ENCODE measurements around the gene TRABD2B. TPM values are rescaled to one million over a fixed set of nuclear protein-coding genes. Genes with fewer than 3 reads are reported as not detected.

TRABD2B gene
- total RNA-seq, 1 donor, result under 0.01 TPM

DNA sequence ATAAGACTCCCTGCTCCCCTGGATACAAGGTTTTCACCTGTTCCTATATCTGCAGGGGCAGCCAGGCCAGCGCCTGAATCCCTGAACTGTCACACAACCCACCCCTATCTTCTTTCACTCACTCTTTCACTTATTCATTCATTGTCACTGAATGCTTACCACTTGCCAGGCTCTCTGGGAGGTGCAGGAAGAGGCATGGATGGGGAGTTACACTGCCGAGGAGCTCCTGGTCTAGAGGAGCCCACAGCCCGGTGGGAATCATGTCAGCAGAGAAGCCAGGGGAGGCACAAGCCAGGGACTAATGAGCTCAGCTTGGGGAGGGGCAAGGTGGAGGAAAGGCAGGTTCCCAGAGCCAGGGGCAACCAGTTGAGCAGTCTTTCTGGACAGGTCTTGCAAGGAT is 155.8 kb downstream of the TRABD2B start:
- TF ChIP-seq, protein P1, sequence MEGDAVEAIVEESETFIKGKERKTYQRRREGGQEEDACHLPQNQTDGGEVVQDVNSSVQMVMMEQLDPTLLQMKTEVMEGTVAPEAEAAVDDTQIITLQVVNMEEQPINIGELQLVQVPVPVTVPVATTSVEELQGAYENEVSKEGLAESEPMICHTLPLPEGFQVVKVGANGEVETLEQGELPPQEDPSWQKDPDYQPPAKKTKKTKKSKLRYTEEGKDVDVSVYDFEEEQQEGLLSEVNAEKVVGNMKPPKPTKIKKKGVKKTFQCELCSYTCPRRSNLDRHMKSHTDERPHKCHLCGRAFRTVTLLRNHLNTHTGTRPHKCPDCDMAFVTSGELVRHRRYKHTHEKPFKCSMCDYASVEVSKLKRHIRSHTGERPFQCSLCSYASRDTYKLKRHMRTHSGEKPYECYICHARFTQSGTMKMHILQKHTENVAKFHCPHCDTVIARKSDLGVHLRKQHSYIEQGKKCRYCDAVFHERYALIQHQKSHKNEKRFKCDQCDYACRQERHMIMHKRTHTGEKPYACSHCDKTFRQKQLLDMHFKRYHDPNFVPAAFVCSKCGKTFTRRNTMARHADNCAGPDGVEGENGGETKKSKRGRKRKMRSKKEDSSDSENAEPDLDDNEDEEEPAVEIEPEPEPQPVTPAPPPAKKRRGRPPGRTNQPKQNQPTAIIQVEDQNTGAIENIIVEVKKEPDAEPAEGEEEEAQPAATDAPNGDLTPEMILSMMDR (IDR thresholded peaks at IDR 0.05; ENCODE audit: extremely low read depth, low read depth, low read length), result no peak
- Histone ChIP-seq H3K27ac (ENCODE audit: low read depth, low read length) (no peak overlapping the region), H3K79me2 (ENCODE audit: insufficient read depth, low read length) (no peaks in the 10 kb centered on the region), H3K27me3 (ENCODE audit: insufficient read depth, low read length) (no peaks in the 10 kb centered on the region), H3K36me3 (ENCODE audit: insufficient read depth, low read length) (no peaks in the 10 kb centered on the region), H3K4me2 (ENCODE audit: insufficient read depth, low read length) (no peak overlapping the region), H2AFZ (ENCODE audit: low read length) (no peak overlapping the region), H3K9me3 (ENCODE audit: low read depth, low read length) (no peaks in the 10 kb centered on the region), H3K4me1 (ENCODE audit: insufficient read depth, low read length) (no peaks in the 10 kb centered on the region), H3K4me3 (ENCODE audit: insufficient read depth, low read length) (no peak overlapping the region), H4K20me1 (ENCODE audit: insufficient read depth, low read length) (no peaks in the 10 kb centered on the region)
- peak; percentile 14 for DNase-seq (ENCODE audit: insufficient read length, low spot score, missing footprints)

DNA sequence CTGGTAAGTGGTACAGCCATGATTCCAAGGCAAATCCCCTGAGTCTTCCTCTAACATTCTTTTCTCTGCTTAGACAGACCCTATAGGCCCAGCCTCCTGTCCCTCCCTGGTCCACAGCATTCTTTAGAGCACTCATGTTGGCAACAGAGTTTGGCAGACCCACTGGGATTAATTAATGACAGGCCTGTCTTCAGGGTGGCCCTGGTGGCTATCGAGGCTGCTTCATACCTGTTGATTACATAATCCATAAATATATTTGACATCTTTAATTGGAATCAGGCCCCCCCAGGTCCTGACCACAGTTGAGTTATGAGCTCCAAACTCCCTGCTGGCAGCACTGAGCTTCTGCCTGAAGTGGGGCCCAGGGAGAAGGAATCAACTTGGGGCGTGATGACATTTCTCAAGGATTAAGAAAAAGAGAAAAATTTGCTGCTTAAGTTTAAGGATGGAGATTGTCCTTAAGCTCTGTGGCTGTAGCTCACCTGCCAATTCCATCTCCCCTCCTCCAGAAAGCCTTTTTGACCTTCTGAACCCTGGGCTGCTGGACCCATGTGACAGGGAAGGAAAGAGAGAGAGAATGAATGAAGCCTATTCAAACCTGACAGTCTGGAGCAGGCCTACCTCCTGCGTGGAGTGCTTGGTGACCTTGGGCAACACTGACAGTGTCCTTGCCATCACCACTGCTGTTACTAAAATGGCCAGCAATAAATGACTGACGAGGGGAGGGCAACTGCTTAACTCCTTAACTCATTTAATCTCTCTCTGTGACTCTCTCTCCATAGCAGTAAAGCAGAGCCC is 156.6 kb downstream of the TRABD2B start:
- Histone ChIP-seq H3K27ac (ENCODE audit: low read depth, low read length) (no peak overlapping the region), H3K4me2 (ENCODE audit: insufficient read depth, low read length) (no peak overlapping the region), H4K20me1 (ENCODE audit: insufficient read depth, low read length) (no peaks in the 10 kb centered on the region), H3K4me3 (ENCODE audit: insufficient read depth, low read length) (no peak overlapping the region), H3K4me1 (ENCODE audit: insufficient read depth, low read length) (no peaks in the 10 kb centered on the region), H3K79me2 (ENCODE audit: insufficient read depth, low read length) (no peaks in the 10 kb centered on the region), H3K9me3 (ENCODE audit: low read depth, low read length) (no peaks in the 10 kb centered on the region), H2AFZ (ENCODE audit: low read length) (no peak overlapping the region), H3K27me3 (ENCODE audit: insufficient read depth, low read length) (no peaks in the 10 kb centered on the region), H3K36me3 (ENCODE audit: insufficient read depth, low read length) (no peaks in the 10 kb centered on the region)
- peak; percentile 29 for DNase-seq (ENCODE audit: insufficient read length, low spot score, missing footprints)
- TF ChIP-seq, protein P1 (IDR thresholded peaks at IDR 0.05; ENCODE audit: extremely low read depth, low read depth, low read length), result no peak

DNA sequence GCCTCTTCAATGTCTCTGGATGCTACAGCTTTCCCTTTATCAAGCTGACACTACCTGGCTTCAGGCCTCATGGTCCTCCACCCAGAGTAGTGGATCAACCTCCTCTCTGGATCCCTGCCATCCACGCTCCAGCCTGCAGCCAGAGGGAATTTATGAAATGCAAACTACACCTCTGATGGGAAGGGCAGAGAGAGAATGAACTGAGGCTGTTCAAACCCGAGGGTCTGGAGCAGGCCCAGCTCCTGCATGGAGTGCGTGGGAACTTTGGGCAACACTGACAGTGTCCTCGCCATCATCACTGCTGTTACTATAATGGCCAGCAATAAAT is 157.8 kb downstream of the TRABD2B start:
- no peaks in the 10 kb centered on the region for H3K79me2 ChIP-seq (ENCODE audit: insufficient read depth, low read length)
- H4K20me1 ChIP-seq (ENCODE audit: insufficient read depth, low read length), result no peaks in the 10 kb centered on the region
- H3K4me3 ChIP-seq (ENCODE audit: insufficient read depth, low read length), result no peak overlapping the region
- no peak for DNase-seq (ENCODE audit: insufficient read length, low spot score, missing footprints)
- H3K4me1 ChIP-seq (ENCODE audit: insufficient read depth, low read length), result no peaks in the 10 kb centered on the region
- TF ChIP-seq, protein P1 (IDR thresholded peaks at IDR 0.05; ENCODE audit: extremely low read depth, low read depth, low read length), result no peak
- H3K4me2 ChIP-seq (ENCODE audit: insufficient read depth, low read length), result no peak overlapping the region
- H3K9me3 ChIP-seq (ENCODE audit: low read depth, low read length), result no peaks in the 10 kb centered on the region
- no peak overlapping the region for H2AFZ ChIP-seq (ENCODE audit: low read length)
- H3K27me3 ChIP-seq (ENCODE audit: insufficient read depth, low read length), result no peaks in the 10 kb centered on the region
- H3K36me3 ChIP-seq (ENCODE audit: insufficient read depth, low read length), result no peaks in the 10 kb centered on the region
- no peak overlapping the region for H3K27ac ChIP-seq (ENCODE audit: low read depth, low read length)

DNA sequence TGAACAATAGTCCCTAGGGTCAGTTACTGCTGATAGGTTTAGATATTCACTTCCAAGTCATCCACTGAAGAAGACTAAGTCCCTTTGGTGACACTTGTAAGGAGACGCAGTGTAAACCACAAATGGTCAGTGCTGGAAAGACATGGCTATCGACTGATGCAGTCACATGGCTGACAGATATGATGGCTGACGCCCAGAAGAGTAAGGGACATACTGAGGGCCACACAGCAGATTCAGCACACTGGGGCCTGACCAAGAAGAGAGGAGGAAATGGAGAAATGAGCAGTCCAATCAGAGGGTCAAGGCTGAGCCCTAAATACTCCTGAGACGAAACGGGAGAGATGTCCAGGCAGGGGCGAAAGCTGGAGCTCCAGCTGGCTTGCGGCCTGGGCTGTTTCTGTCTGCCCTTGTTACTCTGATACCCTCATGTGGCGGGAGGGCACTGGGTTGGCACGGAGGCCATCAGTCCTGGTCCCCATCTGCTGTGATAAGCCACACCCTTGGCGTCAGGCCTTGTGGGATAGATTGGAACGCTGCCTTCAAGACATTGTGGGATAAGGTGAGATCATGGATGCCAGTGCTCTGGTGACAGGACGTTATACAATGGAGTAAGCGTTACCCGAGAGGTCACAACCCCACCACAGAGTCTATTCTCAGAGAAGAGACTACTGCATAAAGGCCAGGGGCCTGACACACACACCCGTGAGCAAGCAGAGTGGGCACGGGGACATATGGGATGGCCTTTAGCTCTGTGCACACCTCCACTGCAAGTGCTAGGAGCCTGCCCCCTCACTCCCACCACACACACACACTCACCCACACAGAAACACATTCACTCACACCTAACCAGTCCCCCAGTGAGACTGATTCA is 158.4 kb downstream of the TRABD2B start:
- no peak overlapping the region for H3K4me2 ChIP-seq (ENCODE audit: insufficient read depth, low read length)
- no peak overlapping the region for H3K27ac ChIP-seq (ENCODE audit: low read depth, low read length)
- no peaks in the 10 kb centered on the region for H3K79me2 ChIP-seq (ENCODE audit: insufficient read depth, low read length)
- TF ChIP-seq, protein P1 (IDR thresholded peaks at IDR 0.05; ENCODE audit: extremely low read depth, low read depth, low read length), result no peak
- DNase-seq (ENCODE audit: insufficient read length, low spot score, missing footprints), result no peak
- H3K4me1 ChIP-seq (ENCODE audit: insufficient read depth, low read length), result no peaks in the 10 kb centered on the region
- H2AFZ ChIP-seq (ENCODE audit: low read length), result no peak overlapping the region
- no peaks in the 10 kb centered on the region for H3K9me3 ChIP-seq (ENCODE audit: low read depth, low read length)
- H3K27me3 ChIP-seq (ENCODE audit: insufficient read depth, low read length), result no peaks in the 10 kb centered on the region
- H3K36me3 ChIP-seq (ENCODE audit: insufficient read depth, low read length), result no peaks in the 10 kb centered on the region
- H4K20me1 ChIP-seq (ENCODE audit: insufficient read depth, low read length), result no peaks in the 10 kb centered on the region
- H3K4me3 ChIP-seq (ENCODE audit: insufficient read depth, low read length), result no peak overlapping the region

Measured in osteoblast (primary cell).